NCI-H526 treated with DMSO at 0.1 percent for 48 hours (cell line): Measurements from ENCODE around the gene UPF1.

Experiments
- DNase-seq: peaks from one replicate; lab custom pipeline; 2025; lab: John Stamatoyannopoulos, UW

Gene UPF1

DNA sequence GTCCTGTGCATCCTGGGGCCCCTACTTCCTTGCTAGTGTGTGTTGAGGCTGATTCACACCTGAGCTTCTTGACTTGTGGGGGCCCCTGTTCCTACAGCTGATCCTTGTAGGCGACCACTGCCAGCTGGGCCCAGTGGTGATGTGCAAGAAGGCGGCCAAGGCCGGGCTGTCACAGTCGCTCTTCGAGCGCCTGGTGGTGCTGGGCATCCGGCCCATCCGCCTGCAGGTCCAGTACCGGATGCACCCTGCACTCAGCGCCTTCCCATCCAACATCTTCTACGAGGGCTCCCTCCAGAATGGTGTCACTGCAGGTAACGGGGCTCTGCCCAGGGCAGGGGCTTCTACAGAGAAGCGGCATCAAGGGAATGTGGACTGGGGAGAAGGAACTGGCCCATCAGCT is 25.5 kb downstream of the UPF1 start:
- no peak for DNase-seq

DNA sequence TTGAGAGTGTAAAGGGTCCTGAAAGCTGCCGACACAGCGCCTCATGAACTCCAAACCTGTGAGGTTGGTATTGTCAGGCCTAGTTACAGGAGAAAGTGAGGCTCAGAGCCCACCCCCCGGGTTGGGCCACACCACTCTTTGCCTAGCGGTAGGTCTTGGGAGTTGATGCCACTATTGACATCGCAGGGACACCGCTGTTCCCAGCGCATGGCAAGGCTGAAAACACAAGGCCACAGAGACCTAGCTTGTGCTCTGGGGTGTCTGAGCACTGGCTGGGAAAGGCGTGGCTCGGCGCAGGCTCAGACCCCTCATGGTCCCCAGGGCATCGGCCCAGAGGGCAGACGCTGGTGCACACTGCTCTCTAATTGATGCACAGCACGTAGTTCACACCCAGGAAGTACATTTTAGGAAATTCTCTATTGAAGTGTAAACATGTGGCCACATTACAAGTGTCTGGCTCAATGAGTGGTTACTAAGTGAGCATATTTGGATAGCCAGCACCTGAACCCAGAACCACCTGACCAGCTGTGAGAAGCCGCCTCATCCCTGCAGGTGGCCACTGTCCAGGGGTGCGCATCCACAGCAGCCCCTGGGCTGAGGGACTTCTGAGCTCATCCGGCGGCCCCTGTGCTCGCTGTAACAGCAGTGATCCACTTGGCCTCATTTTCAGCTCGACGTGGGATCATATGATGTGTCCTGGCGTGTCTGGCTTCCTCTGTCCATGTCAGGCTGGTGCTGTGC is 27.3 kb downstream of the UPF1 start:
- no peak for DNase-seq

DNA sequence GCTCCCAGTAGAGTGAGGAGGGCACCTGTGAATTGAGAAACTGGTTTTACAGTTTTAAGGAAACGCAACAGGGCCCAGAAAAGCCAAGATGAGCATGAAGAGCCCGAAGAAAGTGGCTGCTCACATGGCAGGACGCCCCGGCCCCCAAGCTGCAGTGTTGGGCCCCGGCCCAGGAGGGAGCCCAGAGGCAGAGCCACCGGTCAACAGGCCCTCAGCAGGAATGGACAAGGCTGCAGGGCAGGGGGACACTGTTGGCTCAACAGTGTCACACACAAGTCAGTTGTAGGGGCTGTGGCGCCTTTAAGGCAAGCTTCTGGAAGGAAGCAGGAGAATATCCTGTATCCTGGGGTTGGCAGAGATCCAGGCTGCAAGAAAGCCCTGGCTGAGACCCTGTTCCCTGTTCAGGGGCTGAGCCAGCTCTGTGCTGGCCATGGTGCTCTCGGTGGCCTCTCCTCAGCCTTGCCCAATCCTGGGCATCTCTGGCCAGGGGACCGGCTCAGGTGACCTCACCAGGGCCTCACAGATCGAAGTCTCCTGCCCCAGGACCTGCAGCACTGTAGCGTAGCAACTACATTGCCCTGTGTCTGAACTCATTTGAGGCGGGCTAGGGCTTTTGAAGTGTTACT is 28.0 kb downstream of the UPF1 start:
- DNase-seq, result no peak

DNA sequence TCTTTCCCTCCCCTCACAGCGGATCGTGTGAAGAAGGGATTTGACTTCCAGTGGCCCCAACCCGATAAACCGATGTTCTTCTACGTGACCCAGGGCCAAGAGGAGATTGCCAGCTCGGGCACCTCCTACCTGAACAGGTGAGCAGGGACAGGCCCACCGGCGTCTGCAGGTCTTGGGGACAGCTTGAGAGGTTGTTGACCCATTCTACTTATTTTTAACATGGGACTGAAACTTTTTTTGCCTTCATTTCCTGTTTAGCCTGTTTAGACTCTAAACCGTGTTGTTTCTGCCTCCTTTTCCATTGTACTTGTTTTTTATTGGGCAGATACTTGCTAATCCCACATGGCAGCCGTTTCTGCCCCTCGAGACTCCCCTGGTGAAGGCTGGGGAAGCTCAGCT is 28.5 kb downstream of the UPF1 start:
- no peak for DNase-seq

- DNase-seq, result no peak
Measured at GRCh38 chr19:18860725-18861124, 29.0 kb downstream of the UPF1 start.

GRCh38 chr19:18861235-18861634 is 29.5 kb downstream of the UPF1 start:
- no peak for DNase-seq

GRCh38 chr19:18861917-18862316 is 30.2 kb downstream of the UPF1 start:
- no peak for DNase-seq

- DNase-seq, result no peak
Measured at GRCh38 chr19:18862976-18863842, 31.4 kb downstream of the UPF1 start.

DNA sequence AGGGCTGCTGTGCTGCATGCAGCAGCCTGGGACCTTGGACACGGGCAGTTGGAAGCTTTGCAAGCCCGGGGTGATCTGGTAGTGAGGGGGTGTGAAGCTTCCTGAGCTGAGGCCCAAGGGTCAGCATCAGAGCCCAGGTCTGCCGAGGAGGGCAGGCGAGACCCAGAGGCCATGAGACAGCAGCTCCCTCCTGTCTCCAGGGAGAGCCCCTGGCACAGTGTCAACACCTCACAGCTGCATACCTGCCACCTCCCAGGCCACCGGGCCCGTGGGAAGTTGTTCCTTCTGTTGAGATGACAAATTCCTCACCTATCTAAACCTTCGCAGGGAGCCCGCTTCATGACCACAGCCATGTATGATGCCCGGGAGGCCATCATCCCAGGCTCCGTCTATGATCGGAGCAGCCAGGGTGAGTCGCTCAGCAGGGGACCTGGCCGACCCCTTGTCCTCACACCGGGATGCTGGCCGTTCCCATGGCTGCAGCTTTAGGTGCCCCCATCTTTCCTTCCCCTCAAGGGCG is 32.1 kb downstream of the UPF1 start:
- no peak for DNase-seq

DNA sequence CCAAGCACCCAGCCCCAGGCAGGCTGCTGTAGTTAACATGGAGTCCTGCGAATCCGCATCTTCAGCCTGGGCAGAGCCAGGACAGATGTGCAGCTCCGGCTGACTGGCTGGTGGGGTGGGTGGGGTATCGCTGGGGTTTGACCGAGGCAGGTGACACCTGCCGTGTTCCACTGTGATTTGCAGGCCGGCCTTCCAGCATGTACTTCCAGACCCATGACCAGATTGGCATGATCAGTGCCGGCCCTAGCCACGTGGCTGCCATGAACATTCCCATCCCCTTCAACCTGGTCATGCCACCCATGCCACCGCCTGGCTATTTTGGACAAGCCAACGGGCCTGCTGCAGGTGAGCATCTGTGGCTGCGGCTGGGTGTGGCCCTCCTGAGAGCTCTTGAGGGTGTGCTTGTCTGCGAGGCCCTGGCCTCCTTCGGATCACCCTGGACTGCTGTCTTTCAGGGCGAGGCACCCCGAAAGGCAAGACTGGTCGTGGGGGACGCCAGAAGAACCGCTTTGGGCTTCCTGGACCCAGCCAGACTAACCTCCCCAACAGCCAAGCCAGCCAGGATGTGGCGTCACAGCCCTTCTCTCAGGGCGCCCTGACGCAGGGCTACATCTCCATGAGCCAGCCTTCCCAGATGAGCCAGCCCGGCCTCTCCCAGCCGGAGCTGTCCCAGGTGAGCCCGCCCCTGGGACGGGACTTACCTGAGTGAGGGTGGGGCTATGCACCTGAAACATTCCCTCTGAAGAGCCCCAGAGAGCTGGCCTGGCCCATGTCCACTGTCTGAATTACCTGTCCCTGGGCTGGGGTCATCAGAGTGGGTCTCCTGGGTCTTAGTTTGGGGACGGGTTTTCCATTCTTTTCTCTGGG is 33.6 kb downstream of the UPF1 start:
- DNase-seq, result no peak

DNA sequence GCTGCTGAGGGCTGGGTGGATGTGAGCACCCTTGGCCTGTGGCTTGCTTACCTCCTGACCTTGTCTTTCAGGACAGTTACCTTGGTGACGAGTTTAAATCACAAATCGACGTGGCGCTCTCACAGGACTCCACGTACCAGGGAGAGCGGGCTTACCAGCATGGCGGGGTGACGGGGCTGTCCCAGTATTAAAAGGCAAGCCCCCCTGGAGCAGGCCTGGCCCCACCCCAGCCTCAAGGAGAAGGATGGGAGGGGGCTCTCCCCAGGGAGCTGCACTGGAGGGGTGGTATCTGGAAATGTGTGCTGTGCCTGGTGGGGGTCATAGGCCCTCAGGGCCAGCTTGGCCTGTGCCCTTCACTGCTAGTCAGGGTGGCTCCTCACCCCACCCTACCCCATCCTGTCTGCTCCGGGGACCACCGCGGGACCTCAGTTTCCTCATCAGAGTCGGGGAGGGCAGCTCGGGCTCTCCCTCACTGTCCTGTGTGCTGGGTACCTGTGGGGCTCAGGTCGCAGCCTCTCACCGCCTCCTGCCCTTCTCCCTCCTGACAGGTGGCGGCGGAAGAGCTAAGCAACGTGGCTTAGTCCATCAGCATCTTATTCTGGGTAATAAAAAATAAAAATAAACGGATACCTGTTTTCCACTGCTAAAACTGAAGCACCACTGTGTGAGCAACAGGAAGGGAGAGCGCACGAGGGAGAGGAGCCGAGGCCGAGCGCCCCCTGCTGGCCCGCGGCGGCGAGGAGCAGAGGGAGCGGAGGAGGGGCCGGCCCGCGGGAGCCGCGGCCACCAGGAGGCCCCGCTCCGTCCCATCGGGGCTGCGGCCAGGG is 34.4 kb downstream of the UPF1 start:
- DNase-seq, result peak; percentile 5

DNA sequence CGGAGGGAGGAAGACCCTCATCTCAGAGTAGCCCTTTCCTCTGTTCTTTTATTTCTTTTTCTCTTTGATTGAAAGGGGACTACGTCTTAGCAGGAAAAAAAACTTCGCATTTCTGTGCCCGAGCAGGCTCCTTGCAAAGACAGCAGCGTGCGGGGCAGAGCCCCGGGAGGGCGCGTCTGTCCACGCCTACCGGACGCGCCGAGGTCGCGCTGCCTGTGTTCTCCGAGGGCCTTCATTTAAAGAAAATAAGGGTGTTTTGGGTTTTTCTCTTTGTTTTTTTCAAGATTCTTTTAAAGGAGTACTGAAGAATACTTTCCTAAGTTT is 35.0 kb downstream of the UPF1 start:
- no peak for DNase-seq

DNA sequence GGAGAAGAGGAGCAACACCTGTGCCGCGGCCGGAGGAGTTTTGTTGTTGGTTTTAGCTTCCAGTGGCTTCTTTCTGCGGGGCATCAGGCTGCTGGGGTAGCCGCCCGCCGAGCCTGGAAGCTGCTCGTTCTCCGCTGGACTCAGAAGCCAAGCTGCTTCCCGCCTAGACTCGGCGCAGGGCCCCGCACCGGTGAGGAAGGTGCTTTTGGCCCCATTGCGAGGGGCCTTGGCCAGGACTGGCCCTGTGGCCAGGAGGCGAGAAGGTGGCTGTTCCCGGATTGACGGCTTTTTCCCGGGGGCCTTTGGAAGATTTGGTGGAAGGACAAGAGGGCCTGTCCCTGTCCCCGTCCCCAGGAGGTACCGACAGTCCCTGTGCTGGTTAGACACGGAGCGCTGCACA is 35.4 kb downstream of the UPF1 start:
- no peak for DNase-seq

GRCh38 chr19:18867751-18868150 is 36.0 kb downstream of the UPF1 start:
- no peak for DNase-seq

DNA sequence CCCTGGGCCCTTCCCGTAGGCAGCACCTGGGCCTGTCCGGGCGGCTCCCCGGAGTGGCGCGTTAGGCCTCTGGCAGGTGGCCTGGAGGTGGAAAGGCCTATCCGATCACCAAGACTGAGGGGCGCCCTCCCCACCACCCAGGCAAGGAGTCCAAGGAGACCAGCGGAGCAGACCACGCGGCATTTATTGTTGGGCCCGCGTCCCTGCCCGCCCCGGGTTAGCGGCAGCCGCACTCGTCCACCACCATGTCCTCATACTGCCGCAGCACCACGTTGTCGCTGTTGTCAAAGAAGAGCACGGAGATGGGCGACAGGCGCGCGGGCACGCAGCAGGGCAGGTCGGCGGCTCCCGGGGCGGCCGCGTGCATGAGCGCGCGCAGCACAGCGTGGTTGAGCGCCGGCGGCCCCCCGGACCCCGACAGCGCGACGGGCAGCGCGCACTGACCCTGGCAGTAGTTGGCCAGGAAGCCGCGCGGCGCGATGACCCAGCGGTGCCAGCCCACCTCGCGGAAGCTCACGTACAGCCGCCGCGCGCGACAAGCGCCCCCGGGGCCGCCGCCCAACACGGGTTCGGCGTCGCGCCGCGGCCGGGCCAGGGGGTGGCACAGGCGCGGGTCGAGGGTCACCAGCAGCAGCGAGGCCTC is 36.7 kb downstream of the UPF1 start:
- no peak for DNase-seq

DNA sequence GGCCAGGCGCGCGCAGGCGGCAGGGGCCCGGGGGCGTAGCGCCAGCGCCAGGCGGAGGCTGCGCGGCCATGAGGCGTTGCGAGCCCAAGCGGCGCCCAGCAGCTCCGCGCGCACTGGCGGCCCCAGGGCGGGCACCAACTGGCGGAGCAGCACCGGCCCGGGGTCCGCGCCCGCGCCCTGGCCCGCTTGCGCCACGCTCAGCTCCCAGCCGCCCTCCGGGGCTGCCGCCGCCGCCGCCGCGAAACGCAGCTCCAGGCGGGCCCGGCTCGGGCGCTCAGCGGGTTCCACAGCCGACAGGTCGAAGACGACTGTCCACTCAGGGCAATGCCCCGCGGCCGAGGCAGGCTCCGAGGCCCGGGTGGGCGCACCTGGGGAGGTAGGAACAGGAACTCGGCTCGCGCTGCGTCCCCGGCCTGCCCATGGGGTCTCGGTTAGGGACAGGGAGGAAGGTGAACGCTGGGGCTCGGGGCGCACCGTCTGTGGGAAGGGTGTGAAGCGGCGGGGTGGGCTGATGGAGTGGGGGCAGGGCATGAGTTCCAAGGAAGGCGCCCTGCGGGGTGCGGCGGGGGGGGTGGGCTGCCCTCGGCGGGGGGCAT is 37.4 kb downstream of the UPF1 start:
- DNase-seq, result no peak

DNA sequence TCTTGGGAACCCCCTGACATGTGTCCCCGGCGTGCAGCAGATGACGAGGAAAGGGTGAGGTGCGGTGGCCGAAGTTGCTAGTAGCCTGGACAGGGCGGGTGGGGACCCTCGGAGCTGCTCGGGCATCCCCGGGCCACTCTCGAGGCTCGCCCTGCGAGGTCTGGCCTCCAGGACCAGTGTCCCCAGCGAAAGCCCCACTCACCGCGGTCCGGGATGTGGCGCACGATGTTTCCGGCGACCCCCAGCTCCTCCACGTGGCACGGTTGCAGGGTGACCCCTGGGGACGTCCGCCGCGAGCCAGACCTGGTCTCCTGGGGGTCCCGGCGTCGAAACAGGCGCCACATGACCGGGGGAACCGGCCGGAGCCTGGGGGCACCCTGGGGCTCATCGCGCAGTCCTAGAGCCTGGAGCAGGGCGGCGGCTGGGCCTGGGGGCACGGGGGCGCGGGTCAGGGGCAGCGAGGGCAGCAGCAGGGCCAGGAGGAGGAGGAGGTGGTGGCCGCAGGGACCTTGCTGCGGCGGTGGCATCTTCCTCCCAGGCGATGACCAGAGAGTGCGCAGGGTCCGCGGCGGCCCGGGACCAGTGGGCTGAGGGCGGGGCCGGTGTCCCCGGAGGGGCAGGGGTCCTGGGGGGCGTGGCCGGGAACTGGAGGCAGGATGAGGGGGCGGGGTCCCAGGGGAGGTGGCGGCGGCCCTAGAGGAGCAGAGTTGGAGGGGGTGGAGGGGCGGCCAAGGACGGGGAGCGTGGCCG is 38.2 kb downstream of the UPF1 start:
- no peak for DNase-seq

GRCh38 chr19:18870531-18871172 is 38.9 kb downstream of the UPF1 start:
- DNase-seq, result no peak

- DNase-seq, result no peak
Measured at GRCh38 chr19:18871543-18871942, 39.8 kb downstream of the UPF1 start.
